HG02798 (cell line): ENCODE measurements around the gene TMEM30A.

ENCODE experiments used
- ATAC-seq: cut with Tn5 transposase; IDR thresholded peaks from one replicate; pipeline ENCODE4 v1.9.1; 2021; ENCODE audit warnings: mild to moderate bottlenecking; ENCODE audit not compliant: unreplicated experiment, poor library complexity

The TMEM30A gene

DNA sequence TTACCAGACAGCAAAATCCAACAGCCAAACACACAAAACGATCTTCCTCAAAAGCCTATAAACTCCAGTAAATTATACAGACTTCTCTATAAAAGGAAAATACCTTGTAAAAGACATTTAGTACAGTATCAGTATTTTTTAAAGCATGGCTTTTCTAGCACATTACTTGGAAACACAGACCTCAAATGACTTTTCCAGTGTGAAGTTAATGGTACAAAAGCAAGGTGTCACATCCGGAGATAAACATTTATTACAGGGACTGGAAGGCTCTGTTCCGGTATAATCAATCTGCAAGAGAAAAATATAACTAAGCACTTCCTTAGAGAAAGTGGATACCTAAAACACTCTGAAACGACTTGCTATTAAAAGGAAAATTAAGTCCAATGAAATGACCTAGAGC lies 17.1 kb downstream of the TMEM30A start:
- ATAC-seq, result no peak

DNA sequence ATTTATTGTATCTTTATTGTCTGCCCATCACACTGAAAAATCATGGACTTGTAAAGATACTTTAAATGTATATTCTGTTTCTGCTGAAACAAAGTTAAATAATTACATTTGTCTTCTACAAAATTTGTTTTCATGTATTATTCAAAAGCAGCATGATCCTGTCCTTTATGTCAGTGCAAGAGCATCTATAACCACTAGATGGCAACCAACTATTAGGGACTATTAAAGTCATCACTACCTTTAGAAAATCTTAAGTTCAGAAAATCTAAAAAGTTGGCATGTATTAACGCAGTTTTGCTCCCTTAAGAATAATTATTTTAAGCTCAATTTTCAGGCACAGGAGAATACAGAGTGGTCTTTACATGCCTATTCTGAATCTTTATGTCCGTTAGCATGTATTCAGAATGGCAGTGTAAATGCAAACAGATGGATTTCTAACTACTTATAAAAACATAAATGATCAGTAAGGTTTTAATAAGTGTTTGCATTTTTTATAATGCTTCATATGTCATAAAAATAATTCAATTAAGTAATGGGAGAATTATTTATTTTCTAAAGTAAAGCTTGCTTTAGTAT lies 17.8 kb downstream of the TMEM30A start:
- ATAC-seq, result peak; percentile 78

DNA sequence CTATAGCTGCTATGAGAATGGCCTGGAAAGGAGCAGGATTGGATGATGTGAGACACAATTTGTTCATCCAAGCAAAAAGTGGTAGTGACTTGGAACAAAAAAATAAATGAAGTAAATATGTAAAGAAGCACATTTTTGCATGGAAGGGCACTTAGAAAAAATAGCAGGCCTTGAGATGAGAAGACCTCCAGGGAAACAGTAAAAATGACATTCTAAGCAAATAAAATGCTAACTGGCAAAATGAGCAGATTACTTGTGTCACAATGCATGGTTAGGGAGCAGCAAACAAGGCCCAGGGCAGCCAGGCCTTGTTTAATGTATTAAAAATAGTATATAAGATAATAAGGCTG lies 21.2 kb downstream of the TMEM30A start:
- no peak for ATAC-seq

- no peak for ATAC-seq
Observed at GRCh38 chr6:75262716-75263400, 21.7 kb downstream of the TMEM30A start.

GRCh38 chr6:75261299-75261698 lies 23.3 kb downstream of the TMEM30A start:
- no peak for ATAC-seq

DNA sequence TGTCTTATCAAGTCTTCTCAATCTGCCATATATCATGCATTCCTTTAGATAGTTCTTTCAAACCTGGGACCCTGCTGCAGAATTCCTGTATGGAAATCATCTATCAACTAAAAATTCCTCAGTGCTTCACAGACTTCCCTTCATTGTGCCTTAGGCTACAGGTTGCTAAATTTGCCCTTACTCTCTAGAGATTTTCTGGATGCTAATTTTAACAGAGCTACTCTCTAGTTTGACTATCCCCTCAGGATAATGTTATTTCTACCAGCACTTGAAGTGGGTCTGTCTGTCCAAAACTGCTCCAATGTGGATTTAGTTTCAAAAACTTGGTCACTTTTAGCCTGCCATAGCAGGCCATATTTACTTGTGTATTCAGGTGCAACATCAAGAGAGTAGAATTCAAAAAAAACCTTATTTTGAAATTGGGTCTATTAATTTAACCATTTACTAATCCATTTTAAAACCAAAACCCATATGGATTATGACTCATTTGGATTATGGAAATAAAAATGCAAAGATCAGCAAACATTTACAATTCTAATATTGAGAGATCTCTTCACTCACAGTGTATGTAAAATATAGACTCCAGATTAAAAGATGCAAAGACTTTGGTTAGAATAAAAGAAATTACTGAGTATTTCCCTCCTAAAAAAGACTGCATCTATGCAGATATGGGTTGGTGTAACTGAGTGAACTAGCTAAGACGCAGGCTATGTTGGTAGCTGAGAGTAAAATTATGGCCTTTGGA lies 27.1 kb downstream of the TMEM30A start:
- ATAC-seq, result no peak

GRCh38 chr6:75250552-75250951 lies 34.0 kb downstream of the TMEM30A start:
- no peak for ATAC-seq

- no peak for ATAC-seq
Observed at GRCh38 chr6:75249837-75250236, 34.8 kb downstream of the TMEM30A start.

DNA sequence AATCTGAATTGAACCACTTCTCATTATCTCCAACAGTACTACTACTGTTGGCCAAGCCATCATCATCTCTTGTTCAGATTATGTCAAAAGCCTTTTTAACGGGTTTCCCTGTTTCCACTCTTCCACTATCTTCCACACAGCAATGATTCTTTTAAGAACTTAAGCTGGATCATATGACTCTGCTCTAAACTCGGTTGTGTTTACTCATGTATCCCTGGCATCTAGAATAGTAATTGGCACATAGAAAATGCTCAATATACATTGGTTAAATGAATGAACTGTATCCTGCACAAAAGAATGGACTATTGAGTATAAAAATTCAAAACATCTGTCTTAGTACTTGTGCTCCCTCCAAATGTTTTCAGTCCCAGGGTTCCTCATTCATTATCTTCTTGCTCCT lies 38.2 kb downstream of the TMEM30A start:
- ATAC-seq, result no peak

DNA sequence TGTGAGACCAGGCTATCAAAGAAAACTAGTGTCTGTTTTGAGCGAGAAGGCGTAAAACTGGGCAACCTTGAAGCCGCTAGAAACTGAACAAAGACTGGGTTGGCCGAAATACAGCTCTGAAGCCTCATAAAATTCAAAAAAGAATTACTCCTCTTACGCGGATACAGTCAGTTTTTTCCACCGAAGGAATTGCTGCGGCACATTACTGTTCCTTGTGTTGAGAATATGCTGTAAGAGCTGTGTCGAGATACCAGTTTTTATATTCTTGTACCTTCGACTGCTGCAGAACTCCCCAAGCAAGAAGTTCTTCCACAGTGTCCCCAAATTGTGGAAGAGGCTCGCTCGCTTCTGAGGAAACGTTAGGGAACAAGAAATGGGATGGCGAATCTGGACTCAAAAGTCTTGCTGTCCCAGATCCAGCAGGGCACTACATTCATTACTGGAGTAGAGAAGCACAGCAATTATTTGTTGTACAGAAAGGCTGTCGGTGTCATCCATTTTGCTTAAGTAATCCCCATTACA lies 40.5 kb downstream of the TMEM30A start:
- peak; percentile 20 for ATAC-seq

GRCh38 chr6:75243333-75244062 lies 41.1 kb downstream of the TMEM30A start, which contains the start of gene COX7A2:
TSS of gene COX7A2 (minus strand) at chr6:75243801. CDS start at chr6:75243734, 67 bp downstream.
- peak; percentile 96 for ATAC-seq

DNA sequence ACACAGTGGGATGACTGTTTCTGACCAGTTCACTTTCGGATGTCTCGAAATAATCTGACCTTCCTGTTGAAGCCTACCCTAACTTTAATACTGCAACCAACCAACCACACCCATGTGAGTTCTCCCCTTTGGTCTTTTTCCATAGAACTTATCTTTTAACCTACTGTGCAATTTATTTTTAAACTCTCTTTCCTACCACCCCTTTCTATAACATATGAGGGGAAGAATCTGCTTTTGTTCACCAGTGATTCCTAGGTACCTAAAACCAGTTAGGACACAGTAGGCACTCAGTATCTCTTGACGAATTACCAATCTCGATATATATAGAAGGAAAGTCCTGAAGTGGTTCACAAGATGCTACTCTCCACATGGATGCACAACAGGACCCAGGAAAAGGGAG lies 48.0 kb downstream of the TMEM30A start:
- ATAC-seq, result no peak

DNA sequence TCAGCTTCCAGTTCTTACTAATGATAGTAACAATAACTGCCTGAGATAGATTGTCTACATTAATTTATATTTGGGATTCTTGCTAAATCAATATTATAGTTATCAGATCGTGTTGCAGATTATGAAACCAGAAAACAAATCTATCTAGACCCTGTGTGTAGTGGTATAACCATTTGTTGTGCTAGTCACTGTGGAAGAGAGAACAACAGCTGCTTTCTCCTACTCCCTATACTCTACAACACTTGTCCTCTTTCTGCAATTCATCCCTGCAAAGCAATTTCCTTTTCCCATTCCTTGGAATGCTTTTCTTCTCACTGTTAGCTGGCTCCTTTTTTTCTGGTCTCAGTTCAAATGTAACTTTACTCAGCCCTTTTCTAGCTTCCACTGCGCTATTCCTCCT lies 49.3 kb downstream of the TMEM30A start:
- no peak for ATAC-seq

GRCh38 chr6:75234126-75234865 lies 50.3 kb downstream of the TMEM30A start:
- no peak for ATAC-seq

- ATAC-seq, result no peak
Observed at GRCh38 chr6:75233092-75233615, 51.4 kb downstream of the TMEM30A start.

- ATAC-seq, result no peak
Observed at GRCh38 chr6:75230484-75231325, 53.9 kb downstream of the TMEM30A start.

- no peak for ATAC-seq
Observed at GRCh38 chr6:75224303-75224926, 60.2 kb downstream of the TMEM30A start.

- ATAC-seq, result no peak
Observed at GRCh38 chr6:75223428-75223827, 61.2 kb downstream of the TMEM30A start.
